ENCODE results near the gene ZBED3.
A peak's percentile ranks its signal among the peaks of the same experiment; 100 is the strongest.

The ZBED3 gene

GRCh38 chr5:77046416-77047073, 40.5 kb downstream of the ZBED3 start:
- no peak for DNase-seq
- no peak for TF ChIP-seq POLR2A (IDR thresholded peaks at IDR 0.05; ENCODE audit: low read length)
- TF ChIP-seq GATA1 (IDR thresholded peaks at IDR 0.05; ENCODE audit: low read depth, low read length): no peak

GRCh38 chr5:77035950-77036349, 51.1 kb downstream of the ZBED3 start:
- TF ChIP-seq POLR2A (IDR thresholded peaks at IDR 0.05; ENCODE audit: low read length) (no peak), GATA1 (IDR thresholded peaks at IDR 0.05; ENCODE audit: low read depth, low read length) (no peak)
- DNase-seq: no peak

- TF ChIP-seq POLR2A (IDR thresholded peaks at IDR 0.05; ENCODE audit: low read length) (no peak), GATA1 (IDR thresholded peaks at IDR 0.05; ENCODE audit: low read depth, low read length) (no peak)
- no peak for DNase-seq
Observed at GRCh38 chr5:77033338-77033737, 53.7 kb downstream of the ZBED3 start.

GRCh38 chr5:77032635-77033034, 54.5 kb downstream of the ZBED3 start:
- TF ChIP-seq GATA1 (IDR thresholded peaks at IDR 0.05; ENCODE audit: low read depth, low read length): no peak
- no peak for TF ChIP-seq POLR2A (IDR thresholded peaks at IDR 0.05; ENCODE audit: low read length)
- no peak for DNase-seq

GRCh38 chr5:77031891-77032290, 55.2 kb downstream of the ZBED3 start:
- no peak for DNase-seq
- TF ChIP-seq POLR2A (IDR thresholded peaks at IDR 0.05; ENCODE audit: low read length) (no peak), GATA1 (IDR thresholded peaks at IDR 0.05; ENCODE audit: low read depth, low read length) (no peak)

- no peak for TF ChIP-seq GATA1 (IDR thresholded peaks at IDR 0.05; ENCODE audit: low read depth, low read length)
- peak; percentile 90 for TF ChIP-seq POLR2A (IDR thresholded peaks at IDR 0.05; ENCODE audit: low read length)
Observed at GRCh38 chr5:77030097-77031071, 56.7 kb downstream of the ZBED3 start, which contains the start of gene AGGF1. TSS of gene AGGF1 (plus strand) at chr5:77030404. CDS start at chr5:77030767, 363 bp downstream.

GRCh38 chr5:77029376-77029885, 57.7 kb downstream of the ZBED3 start:
- no peak for TF ChIP-seq GATA1 (IDR thresholded peaks at IDR 0.05; ENCODE audit: low read depth, low read length)
- no peak for TF ChIP-seq POLR2A (IDR thresholded peaks at IDR 0.05; ENCODE audit: low read length)
- peak; percentile 16 to 19 for DNase-seq

More at GRCh38 chr5:77030097-77031071, 56.7 kb downstream of the ZBED3 start, which contains the start of gene AGGF1:
- peak; percentile 93 to 95 for DNase-seq

- TF ChIP-seq POLR2A (IDR thresholded peaks at IDR 0.05; ENCODE audit: low read length) (no peak), GATA1 (IDR thresholded peaks at IDR 0.05; ENCODE audit: low read depth, low read length) (no peak)
- DNase-seq: no peak
Observed at GRCh38 chr5:77028631-77029375, 58.3 kb downstream of the ZBED3 start.

GRCh38 chr5:77024490-77024889, 62.6 kb downstream of the ZBED3 start:
- no peak for TF ChIP-seq GATA1 (IDR thresholded peaks at IDR 0.05; ENCODE audit: low read depth, low read length)
- no peak for TF ChIP-seq POLR2A (IDR thresholded peaks at IDR 0.05; ENCODE audit: low read length)
- no peak for DNase-seq

GRCh38 chr5:77022511-77023417, 64.3 kb downstream of the ZBED3 start:
- no peak for DNase-seq
- TF ChIP-seq POLR2A (IDR thresholded peaks at IDR 0.05; ENCODE audit: low read length): no peak
- TF ChIP-seq GATA1 (IDR thresholded peaks at IDR 0.05; ENCODE audit: low read depth, low read length): no peak
